ENCODE measurements around the gene DRAP1.

DRAP1 gene

GRCh38 chr11:65967329-65967934 is 48.2 kb downstream of the DRAP1 start:
- DNase-seq (ENCODE audit: low read depth), result no peak
- TF ChIP-seq, protein P1, sequence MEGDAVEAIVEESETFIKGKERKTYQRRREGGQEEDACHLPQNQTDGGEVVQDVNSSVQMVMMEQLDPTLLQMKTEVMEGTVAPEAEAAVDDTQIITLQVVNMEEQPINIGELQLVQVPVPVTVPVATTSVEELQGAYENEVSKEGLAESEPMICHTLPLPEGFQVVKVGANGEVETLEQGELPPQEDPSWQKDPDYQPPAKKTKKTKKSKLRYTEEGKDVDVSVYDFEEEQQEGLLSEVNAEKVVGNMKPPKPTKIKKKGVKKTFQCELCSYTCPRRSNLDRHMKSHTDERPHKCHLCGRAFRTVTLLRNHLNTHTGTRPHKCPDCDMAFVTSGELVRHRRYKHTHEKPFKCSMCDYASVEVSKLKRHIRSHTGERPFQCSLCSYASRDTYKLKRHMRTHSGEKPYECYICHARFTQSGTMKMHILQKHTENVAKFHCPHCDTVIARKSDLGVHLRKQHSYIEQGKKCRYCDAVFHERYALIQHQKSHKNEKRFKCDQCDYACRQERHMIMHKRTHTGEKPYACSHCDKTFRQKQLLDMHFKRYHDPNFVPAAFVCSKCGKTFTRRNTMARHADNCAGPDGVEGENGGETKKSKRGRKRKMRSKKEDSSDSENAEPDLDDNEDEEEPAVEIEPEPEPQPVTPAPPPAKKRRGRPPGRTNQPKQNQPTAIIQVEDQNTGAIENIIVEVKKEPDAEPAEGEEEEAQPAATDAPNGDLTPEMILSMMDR (IDR thresholded peaks at IDR 0.05; ENCODE audit: control insufficient read depth, insufficient read depth, low read depth, low read length, missing control alignments), result no peak
- no peak overlapping the region for H3K4me3 ChIP-seq (ENCODE audit: control insufficient read depth, low read depth, low read length)

DNA sequence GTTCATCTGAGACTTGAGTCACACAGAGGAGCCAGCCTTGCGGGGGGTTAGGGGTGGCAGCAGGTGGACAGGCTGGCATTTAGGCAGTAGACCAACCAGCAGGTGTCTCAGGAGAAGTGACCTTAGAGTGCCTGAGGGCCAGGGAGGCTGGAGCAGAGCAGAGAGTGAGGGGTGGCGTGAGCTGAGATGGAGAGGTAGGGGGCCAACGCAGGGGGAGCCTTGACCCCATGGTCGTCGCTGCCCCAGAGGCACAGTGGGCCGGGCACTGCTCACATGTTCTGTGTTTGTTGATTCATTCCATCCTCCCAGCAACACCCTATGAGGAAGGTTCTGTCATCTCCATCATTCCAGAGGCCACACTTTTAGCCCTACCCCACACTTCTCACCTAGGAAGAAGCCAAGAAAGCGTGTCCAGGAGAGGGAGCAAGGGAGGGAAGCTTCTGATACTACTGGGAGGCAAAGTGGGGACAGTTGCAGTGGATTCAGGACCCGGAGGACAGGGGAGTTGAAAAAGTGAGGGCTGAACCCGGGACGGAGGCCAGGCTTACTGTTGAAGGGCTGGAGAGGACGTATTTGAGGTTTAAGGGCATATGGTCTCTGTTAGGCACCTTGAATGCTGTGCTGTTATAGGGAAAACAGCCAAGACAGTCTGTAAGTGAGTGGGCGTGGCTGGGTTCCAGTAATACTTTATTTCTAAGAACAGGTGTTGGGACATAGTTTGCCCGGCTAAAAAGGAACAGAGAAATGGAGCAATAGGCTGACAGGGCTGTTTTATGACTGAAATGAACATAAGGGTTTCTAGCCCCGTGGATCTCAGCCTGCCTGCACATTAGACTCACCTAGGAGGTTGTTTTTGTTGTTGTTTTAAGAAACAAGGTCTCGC is 49.6 kb downstream of the DRAP1 start:
- no peak for DNase-seq (ENCODE audit: low read depth)
- TF ChIP-seq, protein P1 (IDR thresholded peaks at IDR 0.05; ENCODE audit: control insufficient read depth, insufficient read depth, low read depth, low read length, missing control alignments), result no peak
- no peak overlapping the region for H3K4me3 ChIP-seq (ENCODE audit: control insufficient read depth, low read depth, low read length)
